Measurements from ENCODE around the gene QTRT2. TPM values are rescaled to one million over a fixed set of nuclear protein-coding genes. Genes with fewer than 3 reads are reported as not detected.

QTRT2 gene
- total and polyA plus RNA-seq, 4 donors = 4.3 to 11.3 (median 5.9) TPM

GRCh38 chr3:114068336-114068735 is 11.8 kb downstream of the QTRT2 start:
- H3K4me3 ChIP-seq (ENCODE audit: low read depth in 1 of 3, low read length in 3 of 3) = no peak overlapping the region
- H3K27ac ChIP-seq (ENCODE audit: low read depth in 1 of 2, low read length in 2 of 2) = no peak overlapping the region
- H3K9ac ChIP-seq (ENCODE audit: low read depth in 1 of 2, low read length in 2 of 2) = no peak overlapping the region
- peaks cover 13 to 38% (median 18%) of the 10 kb centered on the region in 4 donors for H3K36me3 ChIP-seq (ENCODE audit: control insufficient read depth in 4 of 4, insufficient read depth in 3 of 4, low read depth in 1 of 4, low read length in 3 of 4)
- no peaks in the 10 kb centered on the region for H3K9me3 ChIP-seq (ENCODE audit: control insufficient read depth in 4 of 4, low read length in 3 of 4)
- H3K4me1 ChIP-seq (ENCODE audit: control insufficient read depth in 4 of 4, insufficient read depth in 4 of 4, low read length in 3 of 4) = no peaks in the 10 kb centered on the region
- WGBS = 95% methylated on average over 4 of the region's 4 CpGs
- H3K27me3 ChIP-seq (ENCODE audit: control insufficient read depth in 4 of 4, insufficient read depth in 4 of 4, low read length in 3 of 4) = no peaks in the 10 kb centered on the region
- DNase-seq (ENCODE audit: low spot score) = no peak
- TF ChIP-seq MAX (IDR thresholded peaks at IDR 0.05) = no peak
- TF ChIP-seq ZBTB33 (IDR thresholded peaks at IDR 0.05) = no peak
- TF ChIP-seq CTCF (IDR thresholded peaks at IDR 0.05; ENCODE audit: low read depth, low read length, missing input control) = no peak
- TF ChIP-seq RAD21 (IDR thresholded peaks at IDR 0.05) = no peak

- H3K9ac ChIP-seq (ENCODE audit: low read depth in 1 of 2, low read length in 2 of 2) = no peak overlapping the region
- no peaks in the 10 kb centered on the region for H3K4me1 ChIP-seq (ENCODE audit: control insufficient read depth in 4 of 4, insufficient read depth in 4 of 4, low read length in 3 of 4)
- DNase-seq (ENCODE audit: low spot score) = no peak
- H3K9me3 ChIP-seq (ENCODE audit: control insufficient read depth in 4 of 4, low read length in 3 of 4) = no peaks in the 10 kb centered on the region
- no peak overlapping the region for H3K27ac ChIP-seq (ENCODE audit: low read depth in 1 of 2, low read length in 2 of 2)
- no peak for TF ChIP-seq YY1 (IDR thresholded peaks at IDR 0.05)
- TF ChIP-seq HNF4G (IDR thresholded peaks at IDR 0.05) = no peak
- TF ChIP-seq SP1 (IDR thresholded peaks at IDR 0.05) = no peak
- TF ChIP-seq JUND (IDR thresholded peaks at IDR 0.05) = no peak
- no peak for TF ChIP-seq FOXA1 (IDR thresholded peaks at IDR 0.05)
- TF ChIP-seq ATF3 (IDR thresholded peaks at IDR 0.05) = no peak
- no peak for TF ChIP-seq MAX (IDR thresholded peaks at IDR 0.05)
- no peak for TF ChIP-seq GABPA (IDR thresholded peaks at IDR 0.05 in 1 of 2, conservative IDR thresholded peaks at IDR 0.05 in 1 of 2)
- no peak for TF ChIP-seq ZBTB33 (IDR thresholded peaks at IDR 0.05)
- no peak for TF ChIP-seq FOXA2 (IDR thresholded peaks at IDR 0.05)
- no peak for TF ChIP-seq RAD21 (IDR thresholded peaks at IDR 0.05)
- no peak for TF ChIP-seq RXRA (IDR thresholded peaks at IDR 0.05)
- no peak for TF ChIP-seq EGR1 (IDR thresholded peaks at IDR 0.05; ENCODE audit: low read depth in 2 of 2)
- H3K27me3 ChIP-seq (ENCODE audit: control insufficient read depth in 4 of 4, insufficient read depth in 4 of 4, low read length in 3 of 4) = no peaks in the 10 kb centered on the region
- H3K36me3 ChIP-seq (ENCODE audit: control insufficient read depth in 4 of 4, insufficient read depth in 3 of 4, low read depth in 1 of 4, low read length in 3 of 4) = peaks cover 17 to 60% (median 34%) of the 10 kb centered on the region in 4 donors
- H3K4me3 ChIP-seq (ENCODE audit: low read depth in 1 of 3, low read length in 3 of 3) = no peak overlapping the region
- WGBS = 78% methylated on average over 1 of the region's 1 CpG
Measured at GRCh38 chr3:114071786-114072185, 15.2 kb downstream of the QTRT2 start.
